ENCODE results near the gene ZNF701.
"Not testable (repeated sequence)": the region's sequence is repeated elsewhere in the genome, so short reads cannot be mapped to it uniquely, and the experiment has no call there.

The ZNF701 gene

DNA sequence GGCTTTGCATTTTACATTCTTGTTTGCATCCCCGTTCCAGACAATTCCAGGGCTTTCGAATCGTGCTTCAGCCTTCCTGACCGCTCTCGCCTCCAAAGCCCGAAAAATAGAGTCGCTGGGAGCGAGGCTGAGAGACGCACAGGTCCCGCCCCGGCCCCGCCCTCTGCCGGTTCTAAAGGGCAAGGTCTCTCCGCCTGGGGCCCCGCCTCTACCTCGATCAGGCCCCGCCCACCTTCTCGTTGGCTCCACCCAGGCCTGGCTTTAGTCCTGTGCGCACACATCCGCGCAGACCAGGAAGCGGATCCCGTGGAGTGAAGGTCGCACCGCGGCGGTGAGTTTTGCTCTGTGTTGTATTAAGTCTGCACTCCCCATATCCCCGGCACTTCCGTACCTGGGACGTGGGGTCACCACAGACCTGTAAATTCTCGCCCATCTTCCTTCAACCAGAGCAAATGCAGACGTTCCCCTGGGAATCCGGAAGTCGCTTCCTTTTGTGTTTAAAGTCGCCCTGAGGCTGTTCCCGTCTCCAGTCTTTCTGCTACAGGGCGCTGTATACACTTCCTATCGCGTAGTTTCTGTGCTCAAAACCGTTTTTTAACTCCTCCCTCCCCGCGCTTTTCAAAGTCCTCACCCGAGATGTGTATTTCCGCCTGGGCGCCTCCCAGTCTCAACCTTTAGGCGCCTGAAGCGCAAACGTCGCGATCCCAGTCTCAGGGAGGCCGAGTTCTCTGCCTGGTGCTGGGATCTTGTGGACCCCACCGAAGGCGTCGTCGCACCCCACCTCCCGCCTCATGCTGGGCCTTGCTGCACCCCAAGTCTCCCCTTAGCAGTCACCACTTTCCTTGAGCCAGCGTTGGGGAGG, at the start of gene ZNF701:
Gene ZNF701, plus strand, starts transcription at position 288 of the 862 bp plus-strand sequence. CDS start 3,861 bp downstream, outside the sequence.
- peak; percentile 93 for DNase-seq (ENCODE audit: low read depth)

- DNase-seq (ENCODE audit: low read depth), result no peak
Observed at GRCh38 chr19:52522551-52522950, 47.5 kb upstream of the ZNF701 start.

DNA sequence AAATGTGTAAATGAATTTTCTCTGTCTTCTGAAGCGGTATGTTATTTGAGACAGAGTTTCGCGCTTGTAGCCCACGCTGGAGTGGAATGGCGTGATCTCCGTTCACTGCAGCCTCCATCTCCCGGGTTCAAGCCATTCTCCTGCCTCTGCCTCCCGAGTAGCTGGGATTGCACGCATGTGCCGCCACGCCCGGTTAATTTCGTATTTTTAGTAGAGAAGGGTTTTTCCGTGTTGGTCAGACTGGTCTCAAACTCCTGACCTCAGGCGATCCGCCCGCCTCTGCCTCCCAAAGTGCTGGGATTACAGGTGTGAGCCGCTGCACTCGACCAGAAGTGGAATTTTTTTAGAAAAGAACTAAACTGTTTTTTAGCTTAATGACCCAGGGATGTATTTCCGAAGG, 46.0 kb upstream of the ZNF701 start:
- DNase-seq (ENCODE audit: low read depth), result no peak

DNA sequence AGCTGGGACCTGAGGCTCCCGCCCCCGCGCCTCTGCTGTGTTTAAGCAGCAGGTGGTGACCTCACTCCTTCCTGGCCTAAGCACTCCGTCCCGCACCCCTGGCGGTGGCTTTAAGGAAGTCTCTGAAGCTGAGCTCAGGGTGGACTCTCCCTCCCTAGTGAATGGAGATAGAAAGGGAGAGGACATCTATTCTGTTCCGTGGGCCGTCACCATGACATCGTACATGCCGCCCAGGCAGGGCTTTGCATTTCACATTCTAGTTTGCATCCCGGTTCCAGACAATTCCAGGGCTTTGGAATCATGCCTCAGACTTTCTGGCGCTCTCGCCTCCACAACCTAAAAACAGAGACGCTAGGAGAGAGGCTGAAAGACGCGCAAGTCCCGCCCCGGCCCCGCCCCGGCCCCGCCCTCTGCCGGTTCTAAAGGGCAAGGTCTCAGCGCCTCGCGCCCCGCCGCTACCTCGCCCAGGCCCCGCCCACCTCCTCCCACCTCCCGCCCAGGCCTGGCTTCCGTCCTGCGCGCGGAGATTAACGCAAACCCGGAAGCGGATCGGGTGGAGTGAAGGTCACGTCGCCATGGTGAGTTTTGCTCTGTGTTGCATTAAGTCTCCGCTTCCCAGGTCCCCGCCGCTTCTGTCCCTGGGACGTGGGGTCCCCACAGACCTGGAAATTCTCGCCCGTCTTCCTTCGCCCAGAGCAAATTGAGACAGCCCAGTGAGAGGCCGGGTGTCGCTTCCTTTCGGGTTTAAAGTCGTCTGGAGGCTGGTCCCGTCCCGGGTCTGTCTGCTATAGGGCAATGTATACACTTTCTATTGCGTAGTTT, 42.7 kb upstream of the ZNF701 start, which contains the start of gene ZNF808:
Gene ZNF808, plus strand, starts transcription at position 535 of the 822 bp plus-strand sequence. CDS start 15,617 bp downstream, outside the sequence.
- DNase-seq (ENCODE audit: low read depth), result peak; percentile 97

- DNase-seq (ENCODE audit: low read depth), result no peak
Observed at GRCh38 chr19:52527956-52528351, 42.1 kb upstream of the ZNF701 start.

DNA sequence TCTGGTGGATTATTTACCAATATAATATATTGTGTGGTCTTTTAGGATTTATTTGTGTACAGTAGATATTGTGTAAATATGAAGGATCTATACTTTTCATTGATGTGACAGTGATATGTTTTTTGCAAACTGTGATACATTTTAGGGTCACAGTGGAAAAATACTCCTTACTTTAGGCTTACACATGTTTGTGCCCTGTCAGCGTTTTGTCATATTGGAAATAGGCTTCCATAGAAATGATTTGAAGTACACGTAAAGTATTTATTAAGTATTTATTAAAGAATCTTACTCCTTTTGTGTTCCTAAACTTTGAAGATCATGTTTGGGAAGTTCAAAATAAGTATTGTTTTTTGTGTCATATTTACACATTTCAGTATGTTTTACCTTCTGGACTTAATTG, 37.6 kb upstream of the ZNF701 start:
- DNase-seq (ENCODE audit: low read depth), result no peak

- no peak for DNase-seq (ENCODE audit: low read depth)
Observed at GRCh38 chr19:52533901-52534300, 36.2 kb upstream of the ZNF701 start.

GRCh38 chr19:52535385-52535770, 34.7 kb upstream of the ZNF701 start:
- not testable (repeated sequence) for DNase-seq (ENCODE audit: low read depth)

GRCh38 chr19:52535771-52536447, 34.2 kb upstream of the ZNF701 start:
- peak; percentile 91 for DNase-seq (ENCODE audit: low read depth)

GRCh38 chr19:52536448-52536800, 33.7 kb upstream of the ZNF701 start:
- peak; percentile 11 for DNase-seq (ENCODE audit: low read depth)

- not testable (repeated sequence) for DNase-seq (ENCODE audit: low read depth)
Observed at GRCh38 chr19:52538815-52539214, 31.3 kb upstream of the ZNF701 start.

DNA sequence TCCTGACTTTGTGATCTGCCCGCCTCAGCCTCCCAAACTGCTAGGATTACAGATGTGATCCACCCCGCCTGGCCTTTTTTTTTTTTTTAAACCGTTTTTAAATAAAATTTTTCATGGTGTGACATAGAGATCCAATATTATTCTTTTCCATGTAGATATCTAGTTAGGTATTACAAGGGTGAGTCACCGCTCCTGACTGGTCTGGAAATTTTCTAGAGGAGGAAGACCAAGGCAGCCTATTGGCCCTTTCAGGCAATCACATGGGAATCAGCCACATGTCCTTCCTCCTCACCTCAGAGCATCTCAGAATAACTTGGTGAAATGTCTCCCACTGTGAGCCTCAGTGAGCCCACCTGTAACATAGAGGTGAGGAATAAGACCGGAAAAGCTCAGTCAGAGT, 28.9 kb upstream of the ZNF701 start:
- not testable (repeated sequence) for DNase-seq (ENCODE audit: low read depth)

GRCh38 chr19:52541608-52542007, 28.5 kb upstream of the ZNF701 start:
- no peak for DNase-seq (ENCODE audit: low read depth)

GRCh38 chr19:52542541-52542940, 27.5 kb upstream of the ZNF701 start:
- not testable (repeated sequence) for DNase-seq (ENCODE audit: low read depth)

DNA sequence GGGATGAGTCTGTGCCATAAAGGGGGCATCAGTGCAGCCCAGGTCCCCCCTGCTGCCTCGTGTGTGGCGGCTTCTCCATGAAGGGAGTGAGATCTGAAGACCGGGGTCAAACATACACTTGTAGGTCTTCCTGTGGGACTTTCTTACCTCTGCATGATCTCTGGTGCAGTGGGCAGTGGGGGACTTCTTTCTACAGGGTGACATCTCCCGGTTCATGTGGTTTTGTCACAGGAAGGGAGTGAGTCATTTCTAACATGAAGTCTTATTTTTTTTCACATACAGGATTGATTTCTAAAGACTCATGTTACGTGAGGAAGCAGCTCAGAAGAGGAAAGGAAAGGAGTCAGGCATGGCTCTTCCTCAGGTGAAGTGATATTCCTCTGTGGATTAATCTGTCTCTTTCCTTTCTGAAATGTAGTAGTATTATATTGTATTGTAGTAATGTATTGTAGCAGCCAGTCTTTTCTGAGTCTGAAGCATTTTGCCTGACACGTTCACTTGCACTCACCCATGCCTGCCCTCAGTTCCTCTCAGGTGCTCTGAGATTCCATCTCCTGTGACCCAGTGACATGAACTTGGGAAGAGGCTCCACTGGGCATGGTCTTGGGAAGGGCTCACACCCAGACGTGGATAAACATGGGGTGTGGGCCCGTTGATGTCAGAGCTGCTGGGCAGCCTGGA, 27.0 kb upstream of the ZNF701 start:
- DNase-seq (ENCODE audit: low read depth), result no peak

DNA sequence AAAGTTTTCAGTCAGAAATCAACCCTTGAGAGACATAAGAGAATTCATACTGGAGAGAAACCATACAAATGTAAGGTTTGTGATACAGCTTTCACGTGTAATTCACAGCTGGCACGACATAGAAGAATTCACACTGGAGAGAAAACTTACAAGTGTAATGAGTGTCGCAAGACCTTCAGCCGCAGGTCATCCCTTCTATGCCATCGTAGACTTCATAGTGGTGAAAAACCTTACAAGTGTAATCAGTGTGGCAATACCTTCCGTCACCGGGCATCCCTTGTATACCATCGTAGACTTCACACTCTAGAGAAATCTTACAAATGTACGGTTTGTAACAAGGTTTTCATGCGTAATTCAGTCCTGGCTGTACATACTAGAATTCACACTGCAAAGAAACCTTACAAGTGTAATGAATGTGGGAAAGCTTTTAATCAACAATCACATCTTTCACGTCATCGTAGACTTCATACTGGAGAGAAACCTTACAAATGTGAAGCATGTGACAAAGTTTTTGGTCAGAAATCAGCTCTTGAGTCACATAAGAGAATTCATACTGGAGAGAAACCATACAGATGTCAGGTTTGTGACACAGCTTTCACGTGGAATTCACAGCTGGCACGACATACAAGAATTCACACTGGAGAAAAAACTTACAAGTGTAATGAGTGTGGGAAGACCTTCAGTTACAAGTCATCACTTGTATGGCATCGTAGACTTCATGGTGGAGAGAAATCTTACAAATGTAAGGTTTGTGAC, 15.7 kb upstream of the ZNF701 start:
- no peak for DNase-seq (ENCODE audit: low read depth)

GRCh38 chr19:52557231-52557995, 12.7 kb upstream of the ZNF701 start:
- DNase-seq (ENCODE audit: low read depth), result no peak

GRCh38 chr19:52558732-52559445, 11.2 kb upstream of the ZNF701 start:
- not testable (repeated sequence) for DNase-seq (ENCODE audit: low read depth)

DNA sequence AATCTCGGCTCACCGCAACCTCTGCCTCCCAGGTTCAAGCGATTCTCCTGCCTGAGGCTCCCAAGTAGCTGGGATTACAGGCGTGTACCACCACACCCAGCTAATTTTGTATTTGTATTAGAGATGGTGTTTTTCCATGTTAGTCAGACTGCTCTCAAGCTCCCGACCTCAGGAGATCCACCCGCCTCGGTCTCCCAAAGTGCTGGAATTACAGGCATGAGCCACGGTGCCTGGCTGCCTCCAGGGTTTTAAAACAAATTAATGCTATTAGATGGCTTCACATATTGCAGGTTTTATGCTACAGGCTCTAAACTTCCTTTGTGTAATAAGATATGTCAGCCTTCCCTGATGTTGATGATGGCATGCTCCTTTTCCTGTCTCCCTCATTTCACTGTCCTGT, 8.5 kb upstream of the ZNF701 start:
- not testable (repeated sequence) for DNase-seq (ENCODE audit: low read depth)

- DNase-seq (ENCODE audit: low read depth), result no peak
Observed at GRCh38 chr19:52566121-52566520, 4.0 kb upstream of the ZNF701 start.
